H1 (cell line): ENCODE results near the gene CACNB2. TPM values are rescaled to one million over a fixed set of nuclear protein-coding genes. Genes with fewer than 3 reads are reported as not detected.
A peak's percentile ranks its signal among the peaks of the same experiment; 100 is the strongest.

Source experiments
- CTCF ChIA-PET: fragments of 300-600 bp; sonication (Branson Sonifier 250); formaldehyde crosslinking; loops from one replicate; lab custom pipeline; 2021; ENCODE audit not compliant: partially characterized antibody; lab: Charles Lee
- POLR2A ChIA-PET: fragments of 300-600 bp; sonication (Branson Sonifier 250); formaldehyde crosslinking; loops from one replicate; lab custom pipeline; 2021; ENCODE audit warnings: inconsistent platforms; ENCODE audit not compliant: partially characterized antibody; lab: Charles Lee
- DNase-seq, 2 experiments: peaks; one replicate each; pipeline versions ENCODE4 v3.0.0 to v3.0.0-alpha.2; 2010 to 2022; ENCODE audit warnings: low spot score in 2 of 2, low read depth in 1 of 2, mixed read lengths in 1 of 2
- FAIRE-seq: peaks from 2 replicates; lab custom pipeline; 2011; peaks lifted over from hg19 to GRCh38; lab: Jason Lieb, UNC
- H2AFZ ChIP-seq: 2 replicates; pipeline ENCODE4 v1.8.1; 2012; ENCODE audit warnings: low read length, inconsistent platforms
- H2AK5ac ChIP-seq: 2 replicates; pipeline ENCODE4 v1.6.1; 2013; ENCODE audit warnings: low read depth, low read length
- H2BK120ac ChIP-seq: replicated peaks from 2 replicates; pipeline ENCODE3; 2013; ENCODE audit warnings: low read depth, low read length, inconsistent platforms
- H2BK12ac ChIP-seq: 2 replicates; pipeline ENCODE4 v1.6.1; 2013; ENCODE audit warnings: low read depth, low read length
- H2BK15ac ChIP-seq: 2 replicates; pipeline ENCODE4 v1.6.1; 2013; ENCODE audit warnings: low read length
- H2BK20ac ChIP-seq: 2 replicates; pipeline ENCODE4 v1.6.1; 2013; ENCODE audit warnings: low read length
- H2BK5ac ChIP-seq: 2 replicates; pipeline ENCODE4 v1.6.1; 2013; ENCODE audit warnings: low read depth, low read length
- H3K14ac ChIP-seq: 2 replicates; pipeline ENCODE4 v1.6.1; 2013; ENCODE audit warnings: inconsistent platforms; ENCODE audit not compliant: insufficient read length
- H3K18ac ChIP-seq: 2 replicates; pipeline ENCODE4 v1.6.1; 2013; ENCODE audit warnings: low read length; ENCODE audit errors: extremely low read depth
- H3K23ac ChIP-seq: 2 replicates; pipeline ENCODE4 v1.6.1; 2013; ENCODE audit warnings: inconsistent platforms; ENCODE audit not compliant: insufficient read length
- H3K23me2 ChIP-seq: 2 replicates; pipeline ENCODE4 v1.6.1; 2013; ENCODE audit warnings: low read depth, low read length
- H3K27ac ChIP-seq: 2 replicates; pipeline ENCODE4 v1.6.1; 2011; ENCODE audit warnings: low read depth, low read length, inconsistent platforms
- H3K27me3 ChIP-seq, 4 experiments: replicated peaks in 1 of 4; 1 replicate in 1 of 4; 2 replicates in 3 of 4; pipeline versions ENCODE4 v1.6.1 to v1.8.1; 2011 to 2013; ENCODE audit warnings: low read length in 3 of 4, mild to moderate bottlenecking in 3 of 4, inconsistent platforms in 2 of 4, mixed read lengths in 2 of 4, moderate library complexity in 1 of 4; ENCODE audit not compliant: control insufficient read depth in 3 of 4, insufficient read depth in 3 of 4; ENCODE audit errors: extremely low read depth in 1 of 4
- H3K36me3 ChIP-seq, 4 experiments: 2 replicates each; pipeline versions ENCODE4 v1.6.1 to v1.8.1; 2011 to 2013; ENCODE audit warnings: mild to moderate bottlenecking in 4 of 4, low read length in 3 of 4, moderate library complexity in 2 of 4, control low read depth in 1 of 4, inconsistent platforms in 1 of 4; ENCODE audit not compliant: insufficient read depth in 4 of 4, control insufficient read depth in 2 of 4
- H3K4ac ChIP-seq: replicated peaks from 2 replicates; pipeline ENCODE3; 2013; ENCODE audit warnings: low read length, low read depth, mixed read lengths, inconsistent platforms; ENCODE audit not compliant: insufficient read length
- H3K4me1 ChIP-seq, 4 experiments: replicated peaks in 1 of 4; 1 replicate in 1 of 4; 2 replicates in 3 of 4; pipeline versions ENCODE4 v1.6.1 to v1.8.1; 2011 to 2013; ENCODE audit warnings: low read length in 3 of 4, inconsistent platforms in 2 of 4, mixed read lengths in 1 of 4; ENCODE audit not compliant: insufficient read depth in 4 of 4, control insufficient read depth in 3 of 4
- H3K4me2 ChIP-seq, 2 experiments: 2 replicates each; pipeline versions ENCODE4 v1.6.1 to v1.8.1; 2011 to 2013; ENCODE audit warnings: low read depth in 2 of 2, low read length in 2 of 2, control low read depth in 1 of 2, inconsistent platforms in 1 of 2, mild to moderate bottlenecking in 1 of 2; ENCODE audit not compliant: insufficient read depth in 1 of 2
- H3K4me3 ChIP-seq, 4 experiments: fragments of 200-600, 300-600 bp in 1 of 4; sonication (generic), shearing (Covaris generic), sonication (Bioruptor Twin) in 1 of 4; 2 replicates each; pipeline versions ENCODE4 v1.5.1 to v1.8.1; 2011 to 2016; ENCODE audit warnings: low read length in 4 of 4, low read depth in 3 of 4, control low read depth in 2 of 4, inconsistent platforms in 2 of 4, mild to moderate bottlenecking in 2 of 4, mixed read lengths in 1 of 4, moderate library complexity in 1 of 4; ENCODE audit not compliant: insufficient read depth in 2 of 4; ENCODE audit errors: extremely low read depth in 1 of 4
- H3K56ac ChIP-seq: replicated peaks from 2 replicates; pipeline ENCODE3; 2013; ENCODE audit warnings: low read depth, mild to moderate bottlenecking, mixed read lengths, low read length, inconsistent platforms; ENCODE audit not compliant: insufficient read length
- H3K79me1 ChIP-seq: 2 replicates; pipeline ENCODE4 v1.6.1; 2013; ENCODE audit warnings: low read depth, low read length, control low read depth
- H3K79me2 ChIP-seq, 2 experiments: 2 replicates each; pipeline versions ENCODE4 v1.6.1 to v1.8.1; 2012 to 2013; ENCODE audit warnings: low read length in 2 of 2, mild to moderate bottlenecking in 2 of 2, inconsistent platforms in 1 of 2; ENCODE audit not compliant: insufficient read depth in 2 of 2, control insufficient read depth in 1 of 2
- H3K9ac ChIP-seq, 4 experiments: replicated peaks in 1 of 4; 1 replicate in 1 of 4; 2 replicates in 3 of 4; pipeline versions ENCODE4 v1.6.1 to v1.8.1; 2011 to 2013; ENCODE audit warnings: low read depth in 3 of 4, low read length in 3 of 4, control low read depth in 2 of 4, mild to moderate bottlenecking in 2 of 4, moderate library complexity in 2 of 4, inconsistent platforms in 1 of 4; ENCODE audit errors: extremely low read depth in 1 of 4
- H3K9me3 ChIP-seq, 2 experiments: 2 replicates each; pipeline versions ENCODE4 v1.6.1 to v1.8.1; 2012 to 2013; ENCODE audit warnings: mild to moderate bottlenecking in 2 of 2, moderate library complexity in 2 of 2, control low read depth in 1 of 2, inconsistent platforms in 1 of 2, low read depth in 1 of 2, low read length in 1 of 2, mixed read lengths in 1 of 2; ENCODE audit not compliant: insufficient read depth in 2 of 2
- H4K20me1 ChIP-seq, 2 experiments: replicated peaks in 1 of 2; 2 replicates each; pipeline versions ENCODE3 to v1.8.1; 2011 to 2013; ENCODE audit warnings: inconsistent platforms in 2 of 2, low read length in 2 of 2, mild to moderate bottlenecking in 1 of 2; ENCODE audit not compliant: insufficient read depth in 2 of 2, control insufficient read depth in 1 of 2
- H4K5ac ChIP-seq: 2 replicates; pipeline ENCODE4 v1.6.1; 2013; ENCODE audit warnings: low read length, low read depth, mixed read lengths, inconsistent platforms; ENCODE audit not compliant: insufficient read length
- H4K8ac ChIP-seq: 2 replicates; pipeline ENCODE4 v1.8.0; 2013; ENCODE audit warnings: mild to moderate bottlenecking, moderate library complexity, low read length, inconsistent platforms; ENCODE audit not compliant: insufficient read depth; ENCODE audit errors: extremely low read depth
- H4K91ac ChIP-seq: replicated peaks from 2 replicates; pipeline ENCODE3; 2013; ENCODE audit warnings: low read length, mixed read lengths, inconsistent platforms; ENCODE audit not compliant: insufficient read length
- ATF2 ChIP-seq: IDR thresholded peaks from 2 replicates; pipeline ENCODE4 v1.6.1; 2012; ENCODE audit warnings: low read length, inconsistent platforms
- CBX8 ChIP-seq: fragments of 300-800, 300-1000 bp; sonication (generic); IDR thresholded peaks from 2 replicates; pipeline ENCODE4 v1.7.1; 2016; ENCODE audit warnings: low read depth, low read length, borderline replicate concordance
- CHD1 ChIP-seq: IDR thresholded peaks from 2 replicates; pipeline ENCODE4 v1.6.1; 2012; ENCODE audit warnings: low read depth, low read length, improper control_type of control experiment
- JUND ChIP-seq: IDR thresholded peaks from 2 replicates; pipeline ENCODE4 v1.6.1; 2011; ENCODE audit warnings: mild to moderate bottlenecking, improper control_type of control experiment, low read length
- PHF8 ChIP-seq: fragments of 200-600 bp; sonication (generic); conservative IDR thresholded peaks from 2 replicates; pipeline ENCODE4 v1.7.1; 2012; ENCODE audit warnings: low read depth, mild to moderate bottlenecking, inconsistent platforms, low read length, moderate library complexity
- POU5F1 ChIP-seq: IDR thresholded peaks from 2 replicates; pipeline ENCODE4 v1.6.1; 2011; ENCODE audit warnings: low read depth, mild to moderate bottlenecking, low read length, moderate library complexity
- SIX5 ChIP-seq: IDR thresholded peaks from 2 replicates; pipeline ENCODE4 v1.6.1; 2011; ENCODE audit warnings: mild to moderate bottlenecking, low read depth, low read length
- WGBS, 2 experiments: shearing (Covaris generic) in 1 of 2; methylation state at CpG; one replicate each; pipeline versions ENCODE4 v1.1.6 to v1.1.7; 2013 to 2015; ENCODE audit warnings: low lambda C conversion rate in 2 of 2, mixed read lengths in 2 of 2, inconsistent platforms in 1 of 2, low coverage in 1 of 2, missing lambda C conversion rate in 1 of 2; ENCODE audit not compliant: insufficient replicate concordance in 2 of 2, insufficient coverage in 1 of 2, insufficient read length in 1 of 2; ENCODE audit errors: extremely low coverage in 1 of 2, missing lambda C conversion rate in 1 of 2; 5-methylcytosine and 5-hydroxymethylcytosine counted together
- long read RNA-seq, 2 experiments: library from RNA in 1 of 2; library from capped mRNA in 1 of 2; stranded (forward); transcript quantifications; one replicate each; pipeline ENCODE4 v2.0.0, GENCODE V29; 2021; ENCODE audit warnings: inconsistent platforms in 1 of 2
- polyA minus RNA-seq, 3 experiments: library from RNA; depleted of rRNA, polyadenylated mRNA; stranded (reverse); fragments of >200 nt; gene quantifications; 1 replicate in 2 of 3; 2 replicates in 1 of 3; pipeline ENCODE4 v1.2.3, GENCODE V29; 2011
- polyA plus RNA-seq, 7 experiments: library from polyadenylated mRNA; depleted of rRNA in 3 of 7; stranded (reverse) in 5 of 7; unstranded in 2 of 7; fragments of >200 nt in 5 of 7; fragments of 200-250 nt in 2 of 7; gene quantifications; 1 replicate in 5 of 7; 2 replicates in 1 of 7; 4 replicates in 1 of 7; pipeline versions ENCODE4 v1.2.1 to v1.2.3, GENCODE V29; 2011 to 2013; ENCODE audit warnings: missing spikeins in 2 of 7, mixed read lengths in 2 of 7
- total RNA-seq: library from RNA; stranded (reverse); fragmentation: NEBNext Ultra II Directional; extraction: Animal tissue kit (Norgen Biotek cat#: 25700); gene quantifications from 2 replicates; pipeline ENCODE4 v1.2.1, GENCODE V29; 2021

Gene CACNB2
- total RNA-seq (2.4 and 3.2 TPM in 2 replicates), polyA plus RNA-seq (2011; rRNA removed) (1.9 and 2.4 TPM in 2 replicates), polyA minus RNA-seq (2011; rRNA and poly(A)+ RNA removed) (8.9 and 10.2 TPM in 2 replicates)
- polyA plus RNA-seq (2011; cell fraction: cytosol; rRNA removed): 2.2 TPM
- polyA plus RNA-seq (2011; cell fraction: nucleus; rRNA removed): 10.5 TPM
- polyA plus RNA-seq (2012, experiment 1 of 2): 1.8 to 3.2 TPM (median 2.7 TPM) in 4 replicates
- 0.14 TPM for polyA plus RNA-seq (2012, experiment 2 of 2)
- 2.0 TPM for polyA plus RNA-seq (2013, experiment 1 of 2)
- 1.7 TPM for polyA plus RNA-seq (2013, experiment 2 of 2)
- 4.8 TPM for polyA minus RNA-seq (2011; cell fraction: cytosol; rRNA and poly(A)+ RNA removed)
- 12.8 TPM for polyA minus RNA-seq (2011; cell fraction: nucleus; rRNA and poly(A)+ RNA removed)
- long read RNA-seq, experiment 1, partial matches to known transcripts: 1 of 1 reads
- long read RNA-seq, experiment 1, other reads (novel, unspliced or antisense): 0 of 1 reads
- long read RNA-seq, experiment 2, partial matches to known transcripts: 0 of 2 reads
- long read RNA-seq, experiment 2, other reads (novel, unspliced or antisense): 2 of 2 reads

- Histone ChIP-seq H3K9ac (peak within 1 kb of the TSS; percentile 15 to 71 (median 46)), H3K4me2 (peak within 1 kb of the TSS; percentile 98 to 99), H2AFZ (peak within 1 kb of the TSS; percentile 89), H3K4me1 (peaks cover 0 to 4% (median 2%) of the 10 kb centered on the region in 4 experiments; a peak in 4 of 7 replicates), H3K79me1 (no peaks in the 10 kb centered on the region), H2BK120ac (no peak within 1 kb of the TSS), H3K23me2 (peaks cover 8% of the 10 kb centered on the region), H3K27ac (no peak within 1 kb of the TSS), H3K27me3 (peaks cover 0 to 18% (median 6%) of the 10 kb centered on the region in 4 experiments; a peak in 4 of 7 replicates), H4K20me1 (no peaks in the 10 kb centered on the region), H4K8ac (peak within 1 kb of the TSS; percentile 87), H2BK15ac (peak within 1 kb of the TSS; percentile 66; the same call in 1 of the 2 replicates), H2BK5ac (peak within 1 kb of the TSS; percentile 46; the same call in 1 of the 2 replicates), H3K56ac (peak within 1 kb of the TSS; percentile 2), H4K5ac (peak within 1 kb of the TSS; percentile 13), H3K9me3 (no peaks in the 10 kb centered on the region), H3K4me3 (peak within 1 kb of the TSS; percentile 69 to 96 (median 79)), H3K79me2 (no peaks in the 10 kb centered on the region), H4K91ac (no peak within 1 kb of the TSS), H2BK12ac (no peak within 1 kb of the TSS), H3K23ac (no peak within 1 kb of the TSS), H3K14ac (no peak within 1 kb of the TSS), H3K4ac (no peak within 1 kb of the TSS), H2AK5ac (no peak within 1 kb of the TSS), H3K36me3 (no peaks in the 10 kb centered on the region), H3K18ac (peak within 1 kb of the TSS; percentile 73; the same call in 1 of the 2 replicates), H2BK20ac (no peak within 1 kb of the TSS)
- DNase-seq (peak in 1 of 2 experiments; percentile 77), FAIRE-seq (no peak)
- ChIA-PET POLR2A (no interaction called here), CTCF (no interaction called here)
- 2% methylated on average over 50 of the region's 100 CpGs; no CpG with 5 or more reads in 1 of the 2 experiments for WGBS, 2 experiments
- TF ChIP-seq CHD1 (no peak), JUND (no peak), POU5F1 (no peak), PHF8 (peak; percentile 31), ATF2 (no peak), CBX8 (no peak), SIX5 (no peak)
These were observed at the start of gene CACNB2 for GRCh38 chr10:18140149-18140956. TSS of gene CACNB2 (plus strand) at chr10:18140424.
